Measurements from ENCODE around the gene EEF1A1. TPM values are rescaled to one million over a fixed set of nuclear protein-coding genes. Genes with fewer than 3 reads are reported as not detected.
"Not testable (repeated sequence)": the region's sequence is repeated elsewhere in the genome, so short reads cannot be mapped to it uniquely, and the experiment has no call there.

EEF1A1 gene
- total RNA-seq, 1 donor, result 21,603 TPM

GRCh38 chr6:73562558-73562957, 41.7 kb upstream of the EEF1A1 start:
- DNase-seq (ENCODE audit: low read depth), result no peak
- no peak for TF ChIP-seq CTCF (IDR thresholded peaks at IDR 0.05; ENCODE audit: insufficient read depth, low read length)
- H3K4me3 ChIP-seq (ENCODE audit: low read depth, low read length), result no peak overlapping the region

GRCh38 chr6:73560853-73561407, 40.1 kb upstream of the EEF1A1 start:
- no peak for TF ChIP-seq CTCF (IDR thresholded peaks at IDR 0.05; ENCODE audit: insufficient read depth, low read length)
- no peak for DNase-seq (ENCODE audit: low read depth)
- H3K4me3 ChIP-seq (ENCODE audit: low read depth, low read length), result no peak overlapping the region

- DNase-seq (ENCODE audit: low read depth), result no peak
- no peak for TF ChIP-seq CTCF (IDR thresholded peaks at IDR 0.05; ENCODE audit: insufficient read depth, low read length)
- H3K4me3 ChIP-seq (ENCODE audit: low read depth, low read length), result no peak overlapping the region
Measured at GRCh38 chr6:73560182-73560732, 39.4 kb upstream of the EEF1A1 start.

GRCh38 chr6:73559399-73559794, 38.6 kb upstream of the EEF1A1 start:
- not testable (repeated sequence) for DNase-seq (ENCODE audit: low read depth); H3K4me3 ChIP-seq (ENCODE audit: low read depth, low read length)

GRCh38 chr6:73558624-73559398, 38.0 kb upstream of the EEF1A1 start:
- no peak for DNase-seq (ENCODE audit: low read depth)
- no peak for TF ChIP-seq CTCF (IDR thresholded peaks at IDR 0.05; ENCODE audit: insufficient read depth, low read length)
- no peak overlapping the region for H3K4me3 ChIP-seq (ENCODE audit: low read depth, low read length)

- DNase-seq (ENCODE audit: low read depth), result no peak
- no peak overlapping the region for H3K4me3 ChIP-seq (ENCODE audit: low read depth, low read length)
- TF ChIP-seq CTCF (IDR thresholded peaks at IDR 0.05; ENCODE audit: insufficient read depth, low read length), result no peak
Measured at GRCh38 chr6:73556836-73557235, 36.0 kb upstream of the EEF1A1 start.

GRCh38 chr6:73555380-73555949, 34.6 kb upstream of the EEF1A1 start:
- not testable (repeated sequence) for H3K4me3 ChIP-seq (ENCODE audit: low read depth, low read length); DNase-seq (ENCODE audit: low read depth)

GRCh38 chr6:73551115-73551514, 30.3 kb upstream of the EEF1A1 start:
- H3K4me3 ChIP-seq (ENCODE audit: low read depth, low read length); DNase-seq (ENCODE audit: low read depth): not testable (repeated sequence)

Data from fibroblast of the aortic adventitia (primary cell).